IMR-90 (cell line): ENCODE data around the gene SIRT7. TPM values are rescaled to one million over a fixed set of nuclear protein-coding genes. Genes with fewer than 3 reads are reported as not detected.

Experiments
- ATAC-seq: fragments of 200-7000 bp; cut with Tn5 transposase; 2 replicates; pipeline ENCODE4 v1.9.1; 2020; ENCODE audit warnings: low read depth, mild to moderate bottlenecking, moderate library complexity
- BruUV-seq: library from RNA; stranded (reverse); fragments of 400-500 nt; replicated peaks from 2 replicates; lab custom pipeline; 2021; lab: Mats Ljungman, UMichigan
- CTCF ChIA-PET: fragments of 300-600 bp; formaldehyde crosslinking; extraction: SDS; loops from one replicate; lab custom pipeline; 2021; ENCODE audit warnings: antibody characterized with exemption; lab: Yijun Ruan, JAX
- POLR2A ChIA-PET: fragments of 300-600 bp; sonication (Branson Sonifier 250); formaldehyde crosslinking; loops from one replicate; lab custom pipeline; 2022; ENCODE audit warnings: antibody characterized with exemption; ENCODE audit not compliant: unreplicated experiment; lab: Charles Lee
- DNase-seq: peaks from one replicate; pipeline ENCODE4 v3.0.0; 2013
- H2AFZ ChIP-seq: replicated peaks from 2 replicates; pipeline ENCODE3; 2013; ENCODE audit warnings: low read length, mild to moderate bottlenecking; ENCODE audit not compliant: poor library complexity
- H2AK5ac ChIP-seq: 2 replicates; pipeline ENCODE4 v1.6.1; 2013; ENCODE audit warnings: low read depth, low read length, inconsistent platforms
- H2AK9ac ChIP-seq: replicated peaks from 2 replicates; pipeline ENCODE3; 2013; ENCODE audit warnings: mild to moderate bottlenecking, low read depth, low read length, moderate library complexity; ENCODE audit not compliant: poor library complexity
- H2BK120ac ChIP-seq: 2 replicates; pipeline ENCODE4 v1.6.1; 2013; ENCODE audit warnings: low read depth, low read length, inconsistent platforms
- H2BK15ac ChIP-seq: 3 replicates; pipeline ENCODE4 v1.6.1; 2013; ENCODE audit warnings: low read depth, low read length, inconsistent platforms
- H2BK20ac ChIP-seq: 2 replicates; pipeline ENCODE4 v1.6.1; 2013; ENCODE audit warnings: low read depth, mild to moderate bottlenecking, inconsistent platforms, low read length, moderate library complexity
- H2BK5ac ChIP-seq: 2 replicates; pipeline ENCODE4 v1.6.1; 2013; ENCODE audit warnings: mild to moderate bottlenecking, low read depth, low read length, inconsistent platforms; ENCODE audit not compliant: poor library complexity, severe bottlenecking
- H3K14ac ChIP-seq: replicated peaks from 2 replicates; pipeline ENCODE4 v1.6.1; 2013; ENCODE audit warnings: low read depth, low read length, inconsistent platforms
- H3K18ac ChIP-seq: 2 replicates; pipeline ENCODE4 v1.6.1; 2013; ENCODE audit warnings: low read depth, low read length, control low read depth
- H3K23ac ChIP-seq: 2 replicates; pipeline ENCODE4 v1.6.1; 2013; ENCODE audit warnings: low read depth, low read length, inconsistent platforms
- H3K27ac ChIP-seq: 2 replicates; pipeline ENCODE4 v1.5.1; 2013; ENCODE audit warnings: mild to moderate bottlenecking, control low read depth, low read length; ENCODE audit not compliant: insufficient read depth
- H3K27me3 ChIP-seq: 2 replicates; pipeline ENCODE4 v1.6.1; 2013; ENCODE audit warnings: low read length; ENCODE audit not compliant: control insufficient read depth, insufficient read depth
- H3K36me3 ChIP-seq: 2 replicates; pipeline ENCODE4 v1.6.1; 2013; ENCODE audit warnings: low read length, mixed read lengths; ENCODE audit not compliant: control insufficient read depth, insufficient read depth
- H3K4ac ChIP-seq: 2 replicates; pipeline ENCODE4 v1.6.1; 2013; ENCODE audit warnings: low read depth, low read length, inconsistent platforms
- H3K4me1 ChIP-seq: 2 replicates; pipeline ENCODE4 v1.6.1; 2013; ENCODE audit warnings: low read length, mixed read lengths; ENCODE audit not compliant: control insufficient read depth, insufficient read depth
- H3K4me2 ChIP-seq: 2 replicates; pipeline ENCODE4 v1.6.1; 2013; ENCODE audit warnings: low read depth, mild to moderate bottlenecking, control low read depth, low read length, moderate library complexity
- H3K4me3 ChIP-seq: 2 replicates; pipeline ENCODE4 v1.5.1; 2013; ENCODE audit warnings: low read depth, mild to moderate bottlenecking, control low read depth, low read length, moderate library complexity; ENCODE audit not compliant: insufficient read depth
- H3K56ac ChIP-seq: 2 replicates; pipeline ENCODE4 v1.6.1; 2013; ENCODE audit warnings: low read length, inconsistent platforms; ENCODE audit not compliant: insufficient read depth; ENCODE audit errors: extremely low read depth
- H3K79me1 ChIP-seq, 2 experiments: 2 replicates each; pipeline ENCODE4 v1.6.1; 2013; ENCODE audit warnings: low read length in 2 of 2, inconsistent platforms in 1 of 2, low read depth in 1 of 2
- H3K9ac ChIP-seq: 2 replicates; pipeline ENCODE4 v1.6.1; 2013; ENCODE audit warnings: low read depth, low read length, control low read depth
- H3K9me1 ChIP-seq: 2 replicates; pipeline ENCODE4 v1.6.1; 2013; ENCODE audit warnings: low read length, inconsistent platforms; ENCODE audit not compliant: insufficient read depth
- H3K9me3 ChIP-seq: 2 replicates; pipeline ENCODE4 v1.6.1; 2013; ENCODE audit warnings: low read length; ENCODE audit not compliant: control insufficient read depth, insufficient read depth
- H4K20me1 ChIP-seq: 2 replicates; pipeline ENCODE4 v1.6.1; 2013; ENCODE audit warnings: low read length, inconsistent platforms; ENCODE audit not compliant: insufficient read depth
- H4K5ac ChIP-seq: 2 replicates; pipeline ENCODE4 v1.6.1; 2013; ENCODE audit warnings: mild to moderate bottlenecking, low read depth, low read length, control low read depth
- H4K8ac ChIP-seq, 2 experiments: 2 replicates each; pipeline ENCODE4 v1.6.1; 2013; ENCODE audit warnings: low read depth in 2 of 2, low read length in 2 of 2, control low read depth in 1 of 2, inconsistent platforms in 1 of 2
- H4K91ac ChIP-seq: 2 replicates; pipeline ENCODE4 v1.6.1; 2013; ENCODE audit warnings: low read depth, low read length, inconsistent platforms; ENCODE audit not compliant: insufficient read depth
- BHLHE40 ChIP-seq: fragments of 150-350 bp; IDR thresholded peaks from 2 replicates; pipeline ENCODE4 v1.6.1; 2016; ENCODE audit warnings: mild to moderate bottlenecking, low read depth, low read length
- ELK1 ChIP-seq: fragments of 150-350 bp; IDR thresholded peaks from 2 replicates; pipeline ENCODE4 v1.6.1; 2016; ENCODE audit warnings: low read depth, mild to moderate bottlenecking, low read length, moderate library complexity, borderline replicate concordance
- FOS ChIP-seq: fragments of 150-350 bp; IDR thresholded peaks from 2 replicates; pipeline ENCODE4 v1.6.1; 2016; ENCODE audit warnings: low read depth, low read length
- MXI1 ChIP-seq: IDR thresholded peaks from 2 replicates; pipeline ENCODE4 v1.6.1; 2012; ENCODE audit warnings: low read depth, mild to moderate bottlenecking, low read length, moderate library complexity, borderline replicate concordance
- RFX5 ChIP-seq: IDR thresholded peaks from 2 replicates; pipeline ENCODE4 v1.8.0; 2012; ENCODE audit warnings: low read depth, mild to moderate bottlenecking, low read length, moderate library complexity
- WGBS, 2 experiments: methylation state at CpG; one replicate each; pipeline versions ENCODE4 v1.1.5 to v1.1.7; 2013; ENCODE audit warnings: missing lambda C conversion rate in 2 of 2; ENCODE audit not compliant: insufficient read length in 1 of 2; ENCODE audit errors: extremely low coverage in 2 of 2; 5-methylcytosine and 5-hydroxymethylcytosine counted together
- dilution Hi-C: fragments of 300-500 bp; cut with HindIII; formaldehyde crosslinking; loops from one replicate; pipeline ENCODE4 v1.14.3; 2018; ENCODE audit warnings: low sequenced_read_pairs; ENCODE audit not compliant: unreplicated experiment
- in situ Hi-C: fragments of 300-500 bp; cut with MboI; formaldehyde crosslinking; loops from 3 replicates; pipeline ENCODE4 v1.14.3; 2019; ENCODE audit warnings: low sequenced_read_pairs, inconsistent platforms, mixed read lengths
- intact Hi-C: fragments of 100-400 bp; cut with micrococcal nuclease; formaldehyde crosslinking; loops from 2 replicates; pipeline ENCODE4 v1.10.0; 2022
- polyA plus RNA-seq, 3 experiments: library from polyadenylated mRNA; depleted of rRNA; stranded (reverse); fragments of >200 nt; gene quantifications; 2 replicates each; pipeline ENCODE4 v1.2.3, GENCODE V29; 2012; ENCODE audit warnings: low replicate concordance in 1 of 3
- total RNA-seq: library from RNA; depleted of rRNA; stranded (reverse); fragments of >200 nt; gene quantifications from 2 replicates; pipeline ENCODE4 v1.2.3, GENCODE V29; 2012

The SIRT7 gene
- total and polyA plus RNA-seq, 2 of the 4 experiments (the other 2 are of a cell fraction): 14.5 to 19.8 TPM

GRCh38 chr17:81955058-81955681 is 37.2 kb upstream of the SIRT7 start:
- H4K5ac ChIP-seq: no peak overlapping the region
- H2BK20ac ChIP-seq: no peak overlapping the region
- ChIA-PET POLR2A (no interaction called here), CTCF (no interaction called here)
- no peaks in the 10 kb centered on the region for H4K20me1 ChIP-seq
- 76% methylated on average over 8 of the region's 26 CpGs; no CpG with 5 or more reads in 1 of the 2 experiments for WGBS, 2 experiments
- no peaks in the 10 kb centered on the region for H3K9me1 ChIP-seq
- in situ Hi-C loops: no loop called here
- H3K4me1 ChIP-seq: no peaks in the 10 kb centered on the region
- H3K4me2 ChIP-seq: no peak overlapping the region
- H2AK5ac ChIP-seq: no peak overlapping the region
- H3K27me3 ChIP-seq: peaks cover 25% of the 10 kb centered on the region
- no peaks in the 10 kb centered on the region for H3K36me3 ChIP-seq
- no peak overlapping the region for H4K91ac ChIP-seq
- no TSS peak for BruUV-seq
- H3K23ac ChIP-seq: no peak overlapping the region
- H2AK9ac ChIP-seq: no peak overlapping the region
- ATAC-seq (no peak), DNase-seq (no peak)
- H2BK15ac ChIP-seq: no peak overlapping the region
- no peak overlapping the region for H3K56ac ChIP-seq
- no peak overlapping the region for H3K9ac ChIP-seq
- H3K79me1 ChIP-seq: no peaks in the 10 kb centered on the region
- no peak overlapping the region for H4K8ac ChIP-seq
- H3K18ac ChIP-seq: no peak overlapping the region
- no peaks in the 10 kb centered on the region for H3K9me3 ChIP-seq
- no peak overlapping the region for H2AFZ ChIP-seq
- H3K14ac ChIP-seq: no peak overlapping the region
- H3K4ac ChIP-seq: no peak overlapping the region
- no peak overlapping the region for H3K4me3 ChIP-seq
- TF ChIP-seq MXI1 (no peak), ELK1 (no peak), BHLHE40 (no peak), RFX5 (no peak), FOS (no peak)
- H3K27ac ChIP-seq: no peak overlapping the region
- no peak overlapping the region for H2BK120ac ChIP-seq
- no peak overlapping the region for H2BK5ac ChIP-seq
- intact Hi-C loops: no loop called here
- dilution Hi-C loops: no loop called here
